Heart left ventricle (tissue), 13 donors: Measurements from ENCODE around the gene CXCL6.

Experiments
- POLR2A ChIP-seq, 2 donors: fragments of 450-650 bp; IDR thresholded peaks; one replicate each; pipeline ENCODE4 v1.6.1; 2017; ENCODE audit warnings: antibody characterized with exemption in 2 of 2, mild to moderate bottlenecking in 2 of 2, moderate library complexity in 2 of 2
- TF ChIP-seq, protein P1 (sequence below), 12 donors: fragments of 200-600 bp; sonication (generic) in 4 of 12; IDR thresholded peaks; one replicate each; pipeline versions ENCODE4 v1.5.0 to v1.8.0; 2018 to 2022; ENCODE audit warnings: antibody characterized with exemption in 12 of 12, mild to moderate bottlenecking in 5 of 12
- donor health status: ischemic (EF 13 %, LVEDD 7.1; RV severe dilation, severe dysfunction).
- donor health status: DM: no; HTN: yes; CAD: no.
- donor health status: DM: no; HTN: no; CAD: no.
- donor health status: ischemic (EF 25% LVEDD 6.9; RV normal size, moderate dysfunction).
- donor health status: ischemic (EF 25% LVEDD 5.7; RV mildly dilated, moderate dysfunction).
- donor health status: ischemic (EF 35%, LVEDD 5.7; RV mildly dilated, moderate dysfunction).
- donor health status: nonischemic (EF 11% LVEDD 7.7; RV severe dilation, severe dysfunction).
- donor health status: DM: yes; HTN: yes; CAD: no.
- donor health status: PGD.
- donor health status: ischemic (EF 29% LVEDD 5.4; RV normal size, mild dysfunction).
- donor health status: nonischemic (EF 23%, LVEDD 6.1; RV moderate dilation, normal function).

- TF ChIP-seq, protein P1, sequence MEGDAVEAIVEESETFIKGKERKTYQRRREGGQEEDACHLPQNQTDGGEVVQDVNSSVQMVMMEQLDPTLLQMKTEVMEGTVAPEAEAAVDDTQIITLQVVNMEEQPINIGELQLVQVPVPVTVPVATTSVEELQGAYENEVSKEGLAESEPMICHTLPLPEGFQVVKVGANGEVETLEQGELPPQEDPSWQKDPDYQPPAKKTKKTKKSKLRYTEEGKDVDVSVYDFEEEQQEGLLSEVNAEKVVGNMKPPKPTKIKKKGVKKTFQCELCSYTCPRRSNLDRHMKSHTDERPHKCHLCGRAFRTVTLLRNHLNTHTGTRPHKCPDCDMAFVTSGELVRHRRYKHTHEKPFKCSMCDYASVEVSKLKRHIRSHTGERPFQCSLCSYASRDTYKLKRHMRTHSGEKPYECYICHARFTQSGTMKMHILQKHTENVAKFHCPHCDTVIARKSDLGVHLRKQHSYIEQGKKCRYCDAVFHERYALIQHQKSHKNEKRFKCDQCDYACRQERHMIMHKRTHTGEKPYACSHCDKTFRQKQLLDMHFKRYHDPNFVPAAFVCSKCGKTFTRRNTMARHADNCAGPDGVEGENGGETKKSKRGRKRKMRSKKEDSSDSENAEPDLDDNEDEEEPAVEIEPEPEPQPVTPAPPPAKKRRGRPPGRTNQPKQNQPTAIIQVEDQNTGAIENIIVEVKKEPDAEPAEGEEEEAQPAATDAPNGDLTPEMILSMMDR (IDR thresholded peaks at IDR 0.05) = no peak
- TF ChIP-seq POLR2A (IDR thresholded peaks at IDR 0.05) = no peak
Measured at GRCh38 chr4:73870768-73871167, 34.3 kb downstream of the CXCL6 start.
